ENCODE measurements around the gene GTF3C5. TPM values are rescaled to one million over a fixed set of nuclear protein-coding genes. Genes with fewer than 3 reads are reported as not detected.

GTF3C5 gene
- total RNA-seq, 2 experiments from 2014 or later: 49.0 to 52.4 TPM

DNA sequence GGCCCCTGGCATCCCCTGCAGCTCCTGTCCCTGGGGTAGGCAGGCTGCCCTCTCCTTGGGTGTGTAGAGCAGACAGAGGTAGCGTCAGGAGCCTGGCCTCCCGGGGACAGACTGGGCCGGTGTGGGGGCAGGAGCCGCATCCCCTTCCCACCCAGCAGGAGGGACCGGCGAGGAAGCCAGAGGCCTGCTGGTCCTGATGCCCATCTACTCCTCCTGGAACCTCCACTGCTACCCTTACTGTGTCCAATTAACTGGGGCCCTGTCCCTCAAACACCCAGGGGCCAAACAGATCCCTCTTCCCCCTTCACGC lies 74.6 kb downstream of the GTF3C5 start:
- ChIA-PET CTCF (interaction anchor here (0.7 to 1.3 kb wide), 2 partner anchors 39 to 42 kb away, joined by 3 to 6 read pairs; no protein-coding TSS in a partner anchor), POLR2A (interaction anchor here (1.6 kb wide), 1 partner anchor 39 kb away, joined by 3 read pairs; no protein-coding TSS in a partner anchor)
- DNase-seq (no peak), ATAC-seq (ENCODE audit: poor library complexity) (no peak)
- Mint-ChIP-seq H3K27me3 (no peaks in the 10 kb centered on the region), H3K27ac (no peak overlapping the region), H3K36me3 (ENCODE audit: low read depth) (peaks cover 79% of the 10 kb centered on the region), H3K4me1 (ENCODE audit: low read depth) (no peaks in the 10 kb centered on the region), H3K4me3 (no peak overlapping the region), H3K9me3 (no peaks in the 10 kb centered on the region)
- no peaks in the 10 kb centered on the region for H3K27me3 ChIP-seq (ENCODE audit: control insufficient read depth in 1 of 2, insufficient read depth in 2 of 2, low read length in 2 of 2)
- no peaks in the 10 kb centered on the region for H3K9me3 ChIP-seq (ENCODE audit: control insufficient read depth in 1 of 2, insufficient read depth in 1 of 2, low read length in 2 of 2)
- TF ChIP-seq, protein P1, sequence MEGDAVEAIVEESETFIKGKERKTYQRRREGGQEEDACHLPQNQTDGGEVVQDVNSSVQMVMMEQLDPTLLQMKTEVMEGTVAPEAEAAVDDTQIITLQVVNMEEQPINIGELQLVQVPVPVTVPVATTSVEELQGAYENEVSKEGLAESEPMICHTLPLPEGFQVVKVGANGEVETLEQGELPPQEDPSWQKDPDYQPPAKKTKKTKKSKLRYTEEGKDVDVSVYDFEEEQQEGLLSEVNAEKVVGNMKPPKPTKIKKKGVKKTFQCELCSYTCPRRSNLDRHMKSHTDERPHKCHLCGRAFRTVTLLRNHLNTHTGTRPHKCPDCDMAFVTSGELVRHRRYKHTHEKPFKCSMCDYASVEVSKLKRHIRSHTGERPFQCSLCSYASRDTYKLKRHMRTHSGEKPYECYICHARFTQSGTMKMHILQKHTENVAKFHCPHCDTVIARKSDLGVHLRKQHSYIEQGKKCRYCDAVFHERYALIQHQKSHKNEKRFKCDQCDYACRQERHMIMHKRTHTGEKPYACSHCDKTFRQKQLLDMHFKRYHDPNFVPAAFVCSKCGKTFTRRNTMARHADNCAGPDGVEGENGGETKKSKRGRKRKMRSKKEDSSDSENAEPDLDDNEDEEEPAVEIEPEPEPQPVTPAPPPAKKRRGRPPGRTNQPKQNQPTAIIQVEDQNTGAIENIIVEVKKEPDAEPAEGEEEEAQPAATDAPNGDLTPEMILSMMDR (IDR thresholded peaks at IDR 0.05): no peak
- H3K4me1 ChIP-seq (ENCODE audit: insufficient read depth, low read length): no peaks in the 10 kb centered on the region
- peaks cover 96% of the 10 kb centered on the region for H3K36me3 ChIP-seq (ENCODE audit: insufficient read depth, low read length)
- H3K27ac ChIP-seq (ENCODE audit: low read depth in 1 of 2, low read length in 2 of 2): no peak overlapping the region
- H3K4me3 ChIP-seq (ENCODE audit: low read length): no peak overlapping the region
- intact Hi-C loops (cut with DNase I, micrococcal nuclease): no loop called here

DNA sequence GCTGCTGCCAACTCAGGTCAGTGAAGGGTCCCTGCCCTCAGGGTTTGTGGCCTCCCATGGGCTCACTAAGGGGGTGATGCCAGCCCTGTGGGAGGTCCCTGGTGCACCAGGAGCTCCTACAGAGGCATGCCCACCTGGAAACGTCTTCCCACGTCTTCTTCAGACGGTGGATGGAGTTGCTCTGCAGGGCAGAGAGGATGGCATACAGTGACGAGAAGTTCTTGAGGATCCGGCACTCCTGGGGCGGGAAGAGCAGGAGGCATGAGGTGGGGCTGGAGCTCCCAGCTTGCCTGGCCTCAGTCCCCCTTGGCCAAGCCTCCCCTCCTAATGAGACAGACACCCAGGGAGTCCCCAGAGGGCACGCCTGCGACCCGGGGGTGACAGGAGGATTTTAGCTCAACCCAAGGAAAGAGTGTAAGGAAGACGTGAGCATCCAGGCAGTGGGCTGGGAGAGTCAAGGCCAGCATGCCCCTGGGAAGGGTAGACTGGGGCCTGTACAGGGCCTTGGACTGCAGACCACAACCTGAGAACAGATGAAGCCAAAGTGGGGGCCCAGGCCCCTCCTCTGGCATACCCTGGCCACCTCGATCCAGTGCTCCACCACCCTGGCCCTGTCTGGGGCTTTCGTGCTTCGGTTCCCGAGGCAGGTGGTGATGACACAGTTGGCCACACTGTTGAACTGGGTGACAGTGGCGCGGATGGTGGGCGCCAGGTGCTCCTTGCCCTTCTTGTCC lies 75.9 kb downstream of the GTF3C5 start:
- CTCF ChIA-PET: interaction anchor here (1.3 kb wide), 2 partner anchors 38 to 41 kb away, joined by 3 to 6 read pairs (median 6); no protein-coding TSS in a partner anchor
- H3K9me3 Mint-ChIP-seq: no peaks in the 10 kb centered on the region

DNA sequence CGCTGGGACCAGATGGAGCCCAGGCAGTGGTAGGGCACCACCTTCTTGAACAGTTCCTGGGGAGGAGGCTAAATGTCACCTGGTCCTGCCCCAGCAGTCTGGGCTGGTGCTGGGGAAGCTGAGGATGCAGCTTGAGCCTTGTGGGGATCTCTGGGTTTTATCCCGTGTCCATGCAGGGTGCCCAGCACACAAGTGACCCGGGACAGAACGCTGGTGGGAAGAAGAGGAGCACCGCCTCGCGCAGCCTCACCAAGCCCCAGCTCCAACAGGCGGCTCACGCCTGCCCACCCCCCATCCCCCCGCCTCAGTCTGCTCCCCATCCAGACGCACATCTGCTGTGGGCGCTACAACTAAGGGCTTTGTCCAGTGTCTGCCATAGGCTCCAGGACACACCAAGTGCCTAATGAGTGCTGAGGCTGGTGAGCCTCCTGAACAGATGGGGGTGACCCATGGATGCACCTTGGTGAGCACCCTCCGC lies 76.5 kb downstream of the GTF3C5 start:
- no peaks in the 10 kb centered on the region for H3K4me1 Mint-ChIP-seq (ENCODE audit: low read depth)
- intact Hi-C loops (cut with DNase I, micrococcal nuclease): no loop called here
- ChIA-PET POLR2A (interaction anchor here (1.3 kb wide), 1 partner anchor 8 kb away, joined by 3 read pairs; no protein-coding TSS in a partner anchor), CTCF (interaction anchor here (1.1 to 1.3 kb wide), 2 partner anchors 37 to 39 kb away, joined by 4 to 6 read pairs; no protein-coding TSS in a partner anchor)
- no peak for DNase-seq
- no peak overlapping the region for H3K27ac Mint-ChIP-seq
- H3K4me3 ChIP-seq (ENCODE audit: low read length): no peak overlapping the region
- H3K4me3 Mint-ChIP-seq: no peak overlapping the region
- H3K27me3 ChIP-seq (ENCODE audit: control insufficient read depth in 1 of 2, insufficient read depth in 2 of 2, low read length in 2 of 2): no peaks in the 10 kb centered on the region
- ATAC-seq (ENCODE audit: poor library complexity): no peak
- no peaks in the 10 kb centered on the region for H3K9me3 Mint-ChIP-seq
- H3K9me3 ChIP-seq (ENCODE audit: control insufficient read depth in 1 of 2, insufficient read depth in 1 of 2, low read length in 2 of 2): no peaks in the 10 kb centered on the region
- TF ChIP-seq, protein P1 (IDR thresholded peaks at IDR 0.05): no peak
- peaks cover 74% of the 10 kb centered on the region for H3K36me3 Mint-ChIP-seq (ENCODE audit: low read depth)
- no peaks in the 10 kb centered on the region for H3K27me3 Mint-ChIP-seq
- H3K4me1 ChIP-seq (ENCODE audit: insufficient read depth, low read length): peaks cover 6% of the 10 kb centered on the region
- H3K27ac ChIP-seq (ENCODE audit: low read depth in 1 of 2, low read length in 2 of 2): no peak overlapping the region
- H3K36me3 ChIP-seq (ENCODE audit: insufficient read depth, low read length): peaks cover 95% of the 10 kb centered on the region

More for the DNA sequence above, 75.9 kb downstream of the GTF3C5 start:
- ATAC-seq (ENCODE audit: poor library complexity): no peak
- no peak overlapping the region for H3K27ac Mint-ChIP-seq
- H3K4me3 Mint-ChIP-seq: no peak overlapping the region
- DNase-seq: no peak
- H3K36me3 ChIP-seq (ENCODE audit: insufficient read depth, low read length): peaks cover 95% of the 10 kb centered on the region
- H3K4me3 ChIP-seq (ENCODE audit: low read length): no peak overlapping the region
- no peaks in the 10 kb centered on the region for H3K9me3 ChIP-seq (ENCODE audit: control insufficient read depth in 1 of 2, insufficient read depth in 1 of 2, low read length in 2 of 2)
- no peak overlapping the region for H3K27ac ChIP-seq (ENCODE audit: low read depth in 1 of 2, low read length in 2 of 2)
- TF ChIP-seq, protein P1 (IDR thresholded peaks at IDR 0.05): no peak
- no peaks in the 10 kb centered on the region for H3K27me3 Mint-ChIP-seq
- no peaks in the 10 kb centered on the region for H3K27me3 ChIP-seq (ENCODE audit: control insufficient read depth in 1 of 2, insufficient read depth in 2 of 2, low read length in 2 of 2)
- H3K36me3 Mint-ChIP-seq (ENCODE audit: low read depth): peaks cover 78% of the 10 kb centered on the region
- H3K4me1 Mint-ChIP-seq (ENCODE audit: low read depth): no peaks in the 10 kb centered on the region
- no peaks in the 10 kb centered on the region for H3K4me1 ChIP-seq (ENCODE audit: insufficient read depth, low read length)
- POLR2A ChIA-PET: interaction anchor here (1.3 to 1.6 kb wide), 2 partner anchors 9 to 38 kb away, joined by 3 read pairs; no protein-coding TSS in a partner anchor
- intact Hi-C loops (cut with DNase I, micrococcal nuclease): no loop called here

Small RNA genes within 50 kb of the gene (microRNA-seq; reads per million reads assigned to microRNA genes)
- gene MIR6877 (ENCODE audit: borderline microRNAs expressed, borderline replicate concordance): not detected

Other genes starting within 250 kb of the GTF3C5 start
- gene AK8, start 152.7 kb upstream of the GTF3C5 start, total RNA-seq: not detected
- gene SPACA9, start 152.1 kb upstream of the GTF3C5 start, total RNA-seq: under 1 TPM; 0.52 to 0.92 TPM
- 10 to 100 TPM; 50.0 to 51.9 TPM for gene TSC1, start 86.4 kb upstream of the GTF3C5 start, total RNA-seq
- under 1 TPM in 1 of 2 experiments, not detected in 1; 0.58 TPM for gene GFI1B, start 52.3 kb upstream of the GTF3C5 start, total RNA-seq
- under 1 TPM; 0.16 to 0.39 TPM for gene CEL, start 31.0 kb downstream of the GTF3C5 start, total RNA-seq
- 100 to 1,000 TPM; 166 to 168 TPM for gene RALGDS, start 90.2 kb downstream of the GTF3C5 start, total RNA-seq
- 1 to 10 TPM; 1.3 to 1.8 TPM for gene GBGT1, start 132.9 kb downstream of the GTF3C5 start, total RNA-seq
- gene OBP2B, start 178.3 kb downstream of the GTF3C5 start, total RNA-seq: not detected
- gene ABO, start 244.2 kb downstream of the GTF3C5 start, total RNA-seq: under 1 TPM; 0.19 to 0.31 TPM